Measurements from ENCODE around the gene ZCWPW1. TPM values are rescaled to one million over a fixed set of nuclear protein-coding genes. Genes with fewer than 3 reads are reported as not detected.
"Not testable (repeated sequence)": the region's sequence is repeated elsewhere in the genome, so short reads cannot be mapped to it uniquely, and the experiment has no call there.

ZCWPW1 gene
- total RNA-seq, 2 experiments from 2014 or later, result 2.7 to 3.0 TPM

GRCh38 chr7:100467638-100468373 lies 39.3 kb upstream of the ZCWPW1 start:
- Mint-ChIP-seq H3K36me3 (ENCODE audit: low read depth) (peaks cover 37% of the 10 kb centered on the region), H3K4me1 (peaks cover 9% of the 10 kb centered on the region), H3K27ac (no peak overlapping the region), H3K4me3 (no peak overlapping the region), H3K27me3 (no peaks in the 10 kb centered on the region), H3K9me3 (no peaks in the 10 kb centered on the region)
- ChIA-PET POLR2A (interaction anchor here (0.9 kb wide), 1 partner anchor 33 kb away, joined by 3 read pairs; no protein-coding TSS in a partner anchor), CTCF (interaction anchor here (1.0 to 3.0 kb wide), 2 partner anchors 15 to 238 kb away, joined by 3 to 14 read pairs; partner anchors contain the start of gene POP7)
- no peak for DNase-seq

GRCh38 chr7:100466653-100467605 lies 38.4 kb upstream of the ZCWPW1 start:
- Mint-ChIP-seq H3K27ac (no peak overlapping the region), H3K4me3 (no peak overlapping the region), H3K36me3 (ENCODE audit: low read depth) (peaks cover 36% of the 10 kb centered on the region), H3K9me3 (no peaks in the 10 kb centered on the region), H3K4me1 (peaks cover 9% of the 10 kb centered on the region), H3K27me3 (no peaks in the 10 kb centered on the region)
- ChIA-PET POLR2A (interaction anchor here (0.9 kb wide), 1 partner anchor 32 kb away, joined by 3 read pairs; no protein-coding TSS in a partner anchor), CTCF (no interaction called here)
- no peak for DNase-seq

GRCh38 chr7:100465702-100466311 lies 37.3 kb upstream of the ZCWPW1 start:
- Mint-ChIP-seq H3K9me3 (no peaks in the 10 kb centered on the region), H3K36me3 (ENCODE audit: low read depth) (peaks cover 36% of the 10 kb centered on the region), H3K27ac (no peak overlapping the region), H3K27me3 (no peaks in the 10 kb centered on the region), H3K4me3 (no peak overlapping the region), H3K4me1 (peaks cover 9% of the 10 kb centered on the region)
- DNase-seq, result no peak
- ChIA-PET POLR2A (no interaction called here), CTCF (interaction anchor here (0.7 to 2.6 kb wide), 3 partner anchors 17 to 275 kb away, joined by 3 to 7 read pairs (median 3); no protein-coding TSS in a partner anchor)

GRCh38 chr7:100465299-100465698 lies 36.8 kb upstream of the ZCWPW1 start:
- Mint-ChIP-seq H3K27ac (no peak overlapping the region), H3K36me3 (ENCODE audit: low read depth) (peaks cover 36% of the 10 kb centered on the region), H3K4me3 (no peak overlapping the region), H3K4me1 (peaks cover 7% of the 10 kb centered on the region), H3K27me3 (no peaks in the 10 kb centered on the region), H3K9me3 (no peaks in the 10 kb centered on the region)
- DNase-seq, result no peak
- POLR2A ChIA-PET, result no interaction called here
- CTCF ChIA-PET, result interaction anchor here (0.7 to 2.6 kb wide), 3 partner anchors 17 to 275 kb away, joined by 3 to 7 read pairs (median 3); no protein-coding TSS in a partner anchor

GRCh38 chr7:100464791-100465190 lies 36.3 kb upstream of the ZCWPW1 start:
- Mint-ChIP-seq H3K36me3 (ENCODE audit: low read depth) (peaks cover 32% of the 10 kb centered on the region), H3K9me3 (no peaks in the 10 kb centered on the region), H3K27me3 (no peaks in the 10 kb centered on the region), H3K27ac (no peak overlapping the region), H3K4me3 (no peak overlapping the region), H3K4me1 (peaks cover 3% of the 10 kb centered on the region)
- CTCF ChIA-PET, result interaction anchor here (2.6 kb wide), 1 partner anchor 95 kb away, joined by 7 read pairs; no protein-coding TSS in a partner anchor
- DNase-seq, result no peak
- POLR2A ChIA-PET, result no interaction called here

GRCh38 chr7:100464210-100464660 lies 35.7 kb upstream of the ZCWPW1 start, which contains the start of gene SPACDR:
Gene SPACDR (minus strand): TSS chr7:100464260. CDS start chr7:100464025, 235 bp downstream.
- DNase-seq, result no peak
- CTCF ChIA-PET, result interaction anchor here (2.6 kb wide), 1 partner anchor 95 kb away, joined by 7 read pairs; no protein-coding TSS in a partner anchor
- Mint-ChIP-seq H3K27ac (no peak within 1 kb of the TSS), H3K4me1 (peaks cover 4% of the 10 kb centered on the region), H3K27me3 (no peaks in the 10 kb centered on the region), H3K36me3 (ENCODE audit: low read depth) (peaks cover 34% of the 10 kb centered on the region), H3K9me3 (no peaks in the 10 kb centered on the region), H3K4me3 (no peak within 1 kb of the TSS)
- POLR2A ChIA-PET, result no interaction called here

- Mint-ChIP-seq H3K36me3 (ENCODE audit: low read depth) (peaks cover 22% of the 10 kb centered on the region), H3K4me3 (no peak overlapping the region), H3K4me1 (peaks cover 14% of the 10 kb centered on the region), H3K27ac (no peak overlapping the region), H3K27me3 (no peaks in the 10 kb centered on the region), H3K9me3 (no peaks in the 10 kb centered on the region)
- ChIA-PET CTCF (interaction anchor here (0.6 kb wide), 1 partner anchor 12 kb away, joined by 3 read pairs; no protein-coding TSS in a partner anchor), POLR2A (interaction anchor here (1.0 to 1.4 kb wide), 2 partner anchors 21 to 130 kb away, joined by 3 to 4 read pairs; partner anchors contain the start of gene FBXO24)
- no peak for DNase-seq
These were observed 28.5 kb upstream of the ZCWPW1 start for GRCh38 chr7:100457033-100457432.

GRCh38 chr7:100456562-100456961 lies 28.1 kb upstream of the ZCWPW1 start:
- no peaks in the 10 kb centered on the region for H3K27me3 Mint-ChIP-seq
- no peaks in the 10 kb centered on the region for H3K9me3 Mint-ChIP-seq
- POLR2A ChIA-PET, result interaction anchor here (1.0 to 1.4 kb wide), 2 partner anchors 21 to 130 kb away, joined by 3 to 4 read pairs; partner anchors contain the start of gene FBXO24
- no peak overlapping the region for H3K27ac Mint-ChIP-seq
- DNase-seq, result no peak
- H3K4me3 Mint-ChIP-seq, result no peak overlapping the region
- CTCF ChIA-PET, result interaction anchor here (2.1 kb wide), 1 partner anchor 27 kb away, joined by 9 read pairs; the partner anchor contains the start of genes MEPCE and ZCWPW1
- peaks cover 14% of the 10 kb centered on the region for H3K4me1 Mint-ChIP-seq
- H3K36me3 Mint-ChIP-seq (ENCODE audit: low read depth), result peaks cover 20% of the 10 kb centered on the region

- no peaks in the 10 kb centered on the region for H3K27me3 Mint-ChIP-seq
- no peak overlapping the region for H3K27ac Mint-ChIP-seq
- ChIA-PET POLR2A (interaction anchor here (0.7 to 1.6 kb wide), 6 partner anchors 12 to 131 kb away, joined by 3 to 5 read pairs (median 4); partner anchors contain the start of genes AGFG2, FBXO24, MEPCE and PPP1R35), CTCF (interaction anchor here (0.7 to 2.1 kb wide), 11 partner anchors 9 to 251 kb away, joined by 3 to 11 read pairs (median 4); partner anchors contain the start of genes MEPCE, POP7, PPP1R35 and ZCWPW1)
- no peak overlapping the region for H3K4me3 Mint-ChIP-seq
- DNase-seq, result no peak
- H3K9me3 Mint-ChIP-seq, result no peaks in the 10 kb centered on the region
- H3K4me1 Mint-ChIP-seq, result peaks cover 20% of the 10 kb centered on the region
- peaks cover 12% of the 10 kb centered on the region for H3K36me3 Mint-ChIP-seq (ENCODE audit: low read depth)
These were observed 26.7 kb upstream of the ZCWPW1 start for GRCh38 chr7:100455206-100455605.

GRCh38 chr7:100453854-100454253 lies 25.4 kb upstream of the ZCWPW1 start:
- not testable (repeated sequence) for H3K27me3 Mint-ChIP-seq, H3K27ac Mint-ChIP-seq

GRCh38 chr7:100452513-100452912 lies 24.0 kb upstream of the ZCWPW1 start:
- no peak for DNase-seq
- Mint-ChIP-seq H3K4me1 (peaks cover 16% of the 10 kb centered on the region), H3K27me3 (no peaks in the 10 kb centered on the region), H3K27ac (no peak overlapping the region), H3K36me3 (ENCODE audit: low read depth) (peaks cover 2% of the 10 kb centered on the region), H3K9me3 (no peaks in the 10 kb centered on the region), H3K4me3 (no peak overlapping the region)
- CTCF ChIA-PET, result interaction anchor here (0.6 to 1.7 kb wide), 3 partner anchors 23 to 300 kb away, joined by 3 to 5 read pairs (median 4); no protein-coding TSS in a partner anchor
- POLR2A ChIA-PET, result interaction anchor here (0.8 to 1.3 kb wide), 2 partner anchors 8 to 15 kb away, joined by 3 to 5 read pairs; partner anchors contain the start of gene PPP1R35

More at GRCh38 chr7:100453854-100454253, 25.4 kb upstream of the ZCWPW1 start:
- H3K4me3 Mint-ChIP-seq; DNase-seq; H3K9me3 Mint-ChIP-seq; H3K36me3 Mint-ChIP-seq (ENCODE audit: low read depth): not testable (repeated sequence)
- POLR2A ChIA-PET, result interaction anchor here (1.3 to 2.1 kb wide), 3 partner anchors 9 to 25 kb away, joined by 4 to 7 read pairs (median 5); partner anchors contain the start of genes MEPCE, PPP1R35 and ZCWPW1
- peaks cover 18% of the 10 kb centered on the region for H3K4me1 Mint-ChIP-seq
- CTCF ChIA-PET, result interaction anchor here (0.6 to 0.9 kb wide), 3 partner anchors 9 to 111 kb away, joined by 3 to 4 read pairs (median 4); partner anchors contain the start of gene PPP1R35
